K562 (cell line): Measurements from ENCODE around the gene AGPAT3. TPM values are rescaled to one million over a fixed set of nuclear protein-coding genes. Genes with fewer than 3 reads are reported as not detected.

Experiments used
- EGR1 ChIP-seq: fragments of 450-650 bp; conservative IDR thresholded peaks from 2 replicates; pipeline ENCODE4 v1.6.1; 2017; ENCODE audit warnings: mild to moderate bottlenecking
- ETV5 ChIP-seq: sonication (generic); formaldehyde crosslinking; IDR thresholded peaks from 2 replicates; pipeline ENCODE4 v1.4.0; 2020; ENCODE audit warnings: low read depth, mild to moderate bottlenecking, missing genetic modification reagents
- FOXK2 ChIP-seq, 2 experiments: fragments of 450-650 bp; IDR thresholded peaks in 1 of 2; conservative IDR thresholded peaks in 1 of 2; 2 replicates each; pipeline ENCODE4 v1.6.1; 2016; ENCODE audit warnings: low read depth in 2 of 2, mild to moderate bottlenecking in 1 of 2
- GABPB1 ChIP-seq: sonication (generic); formaldehyde crosslinking; IDR thresholded peaks from 2 replicates; pipeline ENCODE4 v1.8.0; 2022; ENCODE audit warnings: mild to moderate bottlenecking, missing genetic modification reagents
- ILF3 ChIP-seq: fragments of 450-650 bp; IDR thresholded peaks from 2 replicates; pipeline ENCODE4 v1.6.1; 2018; ENCODE audit warnings: antibody characterized with exemption, mild to moderate bottlenecking, moderate library complexity, borderline replicate concordance
- KAT7 ChIP-seq: sonication (generic); formaldehyde crosslinking; IDR thresholded peaks from 2 replicates; pipeline ENCODE4 v1.8.0; 2022; ENCODE audit warnings: missing genetic modification reagents, mild to moderate bottlenecking, borderline replicate concordance
- NBN ChIP-seq: fragments of 450-650 bp; IDR thresholded peaks from 2 replicates; pipeline ENCODE4 v1.6.1; 2016; ENCODE audit warnings: low read depth, mild to moderate bottlenecking
- SMARCE1 ChIP-seq: fragments of 450-650 bp; IDR thresholded peaks from 2 replicates; pipeline ENCODE4 v1.7.1; 2016; ENCODE audit warnings: mild to moderate bottlenecking
- SUPT5H ChIP-seq: fragments of 450-650 bp; IDR thresholded peaks from 2 replicates; pipeline ENCODE4 v1.6.1; 2016
- ZBED1 ChIP-seq: IDR thresholded peaks from 2 replicates; pipeline ENCODE4 v1.6.1; 2014
- ZEB2 ChIP-seq: fragments of 450-650 bp; IDR thresholded peaks from 2 replicates; pipeline ENCODE4 v1.6.1; 2016
- polyA plus RNA-seq, 8 experiments: library from polyadenylated mRNA; depleted of rRNA in 4 of 8; stranded (reverse) in 5 of 8; unstranded in 3 of 8; fragments of >200 nt; fragmentation: Nextera tagmentation in 2 of 8; fragmentation: Illumina TruSeq in 1 of 8; extraction: Ambion mirVana in 2 of 8; extraction: Trizol in 1 of 8; gene quantifications; 2 replicates each; pipeline versions ENCODE4 v1.2.1 to v1.2.3, GENCODE V29; 2011 to 2014; ENCODE audit warnings: inconsistent platforms in 1 of 8, missing spikeins in 1 of 8
- total RNA-seq, 7 experiments: library from RNA; depleted of rRNA in 6 of 7; stranded (reverse); fragments of >200 nt in 6 of 7; fragmentation: Illumina TruSeq in 2 of 7; extraction: Trizol in 2 of 7; gene quantifications; 2 replicates each; pipeline versions ENCODE4 v1.2.1 to v1.2.3, GENCODE V29; 2011 to 2021; ENCODE audit warnings: low replicate concordance in 1 of 7
- TF ChIP-seq, protein P1 (sequence below): fragments of 450-650 bp; IDR thresholded peaks from 2 replicates; pipeline ENCODE4 v1.6.1; 2016; ENCODE audit warnings: mild to moderate bottlenecking, moderate library complexity
- TF ChIP-seq, protein P2 (sequence below), 2 experiments: fragments of 250-450 bp in 1 of 2; fragments of 450-650 bp in 1 of 2; sonication (Bioruptor Pico) in 1 of 2; IDR thresholded peaks; 2 replicates each; pipeline versions ENCODE4 v1.6.1 to v1.8.0; 2016 to 2021; ENCODE audit warnings: mild to moderate bottlenecking in 2 of 2, moderate library complexity in 2 of 2, missing compliant biosample characterization in 1 of 2, missing genetic modification characterization in 1 of 2
- TF ChIP-seq, protein P3 (sequence below): fragments of 450-650 bp; conservative IDR thresholded peaks from 2 replicates; pipeline ENCODE4 v1.6.1; 2016; ENCODE audit warnings: missing genetic modification characterization, low read depth, mild to moderate bottlenecking, missing compliant biosample characterization, moderate library complexity

AGPAT3 gene
- total and polyA plus RNA-seq, 9 of the 15 experiments (the other 6 are each of a cell fraction or from before 2014, with no cell fraction given): 1.5 to 88.4 (median 35.7) TPM

DNA sequence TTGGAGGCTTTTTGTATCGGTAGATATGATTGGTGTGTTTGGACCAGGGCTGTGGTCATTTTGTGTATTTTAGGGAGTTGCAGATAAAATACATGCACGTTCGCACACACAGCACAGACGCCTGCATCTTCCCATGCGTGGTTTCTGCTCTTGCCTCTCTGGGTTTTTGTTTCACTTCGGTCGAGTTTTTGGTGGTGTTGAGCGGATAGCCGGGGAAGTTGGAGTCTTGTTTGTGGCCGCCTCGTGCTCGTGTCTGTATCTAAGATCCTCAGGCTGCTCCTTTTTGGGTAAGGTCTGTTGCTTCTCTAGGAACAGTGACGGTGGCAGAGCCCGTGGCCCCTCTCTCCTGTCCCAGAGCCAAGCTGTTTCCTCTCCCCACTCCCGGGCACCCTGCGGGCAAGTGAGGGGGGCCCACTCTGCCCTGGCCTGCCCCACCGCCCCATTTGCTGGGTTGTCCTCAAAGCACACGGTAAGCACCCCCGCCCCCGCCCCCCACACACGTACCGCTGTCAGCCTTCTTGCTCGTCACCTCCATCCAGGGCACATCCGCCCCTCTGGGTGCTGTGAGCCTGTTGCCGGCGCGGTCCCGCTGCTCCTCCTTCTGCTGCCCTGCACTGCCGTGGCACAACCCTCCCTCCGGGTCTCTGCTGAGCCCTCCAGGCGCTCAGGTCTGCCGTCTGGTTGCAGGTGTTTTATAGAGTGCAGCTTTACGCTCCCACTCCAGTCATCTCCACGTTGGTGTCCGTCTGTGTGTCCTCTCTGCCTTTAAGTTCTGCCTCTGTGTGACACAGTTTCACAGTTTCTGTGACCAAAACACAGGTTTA, 51.9 kb downstream of the AGPAT3 start (continued):
- TF ChIP-seq, protein P1, sequence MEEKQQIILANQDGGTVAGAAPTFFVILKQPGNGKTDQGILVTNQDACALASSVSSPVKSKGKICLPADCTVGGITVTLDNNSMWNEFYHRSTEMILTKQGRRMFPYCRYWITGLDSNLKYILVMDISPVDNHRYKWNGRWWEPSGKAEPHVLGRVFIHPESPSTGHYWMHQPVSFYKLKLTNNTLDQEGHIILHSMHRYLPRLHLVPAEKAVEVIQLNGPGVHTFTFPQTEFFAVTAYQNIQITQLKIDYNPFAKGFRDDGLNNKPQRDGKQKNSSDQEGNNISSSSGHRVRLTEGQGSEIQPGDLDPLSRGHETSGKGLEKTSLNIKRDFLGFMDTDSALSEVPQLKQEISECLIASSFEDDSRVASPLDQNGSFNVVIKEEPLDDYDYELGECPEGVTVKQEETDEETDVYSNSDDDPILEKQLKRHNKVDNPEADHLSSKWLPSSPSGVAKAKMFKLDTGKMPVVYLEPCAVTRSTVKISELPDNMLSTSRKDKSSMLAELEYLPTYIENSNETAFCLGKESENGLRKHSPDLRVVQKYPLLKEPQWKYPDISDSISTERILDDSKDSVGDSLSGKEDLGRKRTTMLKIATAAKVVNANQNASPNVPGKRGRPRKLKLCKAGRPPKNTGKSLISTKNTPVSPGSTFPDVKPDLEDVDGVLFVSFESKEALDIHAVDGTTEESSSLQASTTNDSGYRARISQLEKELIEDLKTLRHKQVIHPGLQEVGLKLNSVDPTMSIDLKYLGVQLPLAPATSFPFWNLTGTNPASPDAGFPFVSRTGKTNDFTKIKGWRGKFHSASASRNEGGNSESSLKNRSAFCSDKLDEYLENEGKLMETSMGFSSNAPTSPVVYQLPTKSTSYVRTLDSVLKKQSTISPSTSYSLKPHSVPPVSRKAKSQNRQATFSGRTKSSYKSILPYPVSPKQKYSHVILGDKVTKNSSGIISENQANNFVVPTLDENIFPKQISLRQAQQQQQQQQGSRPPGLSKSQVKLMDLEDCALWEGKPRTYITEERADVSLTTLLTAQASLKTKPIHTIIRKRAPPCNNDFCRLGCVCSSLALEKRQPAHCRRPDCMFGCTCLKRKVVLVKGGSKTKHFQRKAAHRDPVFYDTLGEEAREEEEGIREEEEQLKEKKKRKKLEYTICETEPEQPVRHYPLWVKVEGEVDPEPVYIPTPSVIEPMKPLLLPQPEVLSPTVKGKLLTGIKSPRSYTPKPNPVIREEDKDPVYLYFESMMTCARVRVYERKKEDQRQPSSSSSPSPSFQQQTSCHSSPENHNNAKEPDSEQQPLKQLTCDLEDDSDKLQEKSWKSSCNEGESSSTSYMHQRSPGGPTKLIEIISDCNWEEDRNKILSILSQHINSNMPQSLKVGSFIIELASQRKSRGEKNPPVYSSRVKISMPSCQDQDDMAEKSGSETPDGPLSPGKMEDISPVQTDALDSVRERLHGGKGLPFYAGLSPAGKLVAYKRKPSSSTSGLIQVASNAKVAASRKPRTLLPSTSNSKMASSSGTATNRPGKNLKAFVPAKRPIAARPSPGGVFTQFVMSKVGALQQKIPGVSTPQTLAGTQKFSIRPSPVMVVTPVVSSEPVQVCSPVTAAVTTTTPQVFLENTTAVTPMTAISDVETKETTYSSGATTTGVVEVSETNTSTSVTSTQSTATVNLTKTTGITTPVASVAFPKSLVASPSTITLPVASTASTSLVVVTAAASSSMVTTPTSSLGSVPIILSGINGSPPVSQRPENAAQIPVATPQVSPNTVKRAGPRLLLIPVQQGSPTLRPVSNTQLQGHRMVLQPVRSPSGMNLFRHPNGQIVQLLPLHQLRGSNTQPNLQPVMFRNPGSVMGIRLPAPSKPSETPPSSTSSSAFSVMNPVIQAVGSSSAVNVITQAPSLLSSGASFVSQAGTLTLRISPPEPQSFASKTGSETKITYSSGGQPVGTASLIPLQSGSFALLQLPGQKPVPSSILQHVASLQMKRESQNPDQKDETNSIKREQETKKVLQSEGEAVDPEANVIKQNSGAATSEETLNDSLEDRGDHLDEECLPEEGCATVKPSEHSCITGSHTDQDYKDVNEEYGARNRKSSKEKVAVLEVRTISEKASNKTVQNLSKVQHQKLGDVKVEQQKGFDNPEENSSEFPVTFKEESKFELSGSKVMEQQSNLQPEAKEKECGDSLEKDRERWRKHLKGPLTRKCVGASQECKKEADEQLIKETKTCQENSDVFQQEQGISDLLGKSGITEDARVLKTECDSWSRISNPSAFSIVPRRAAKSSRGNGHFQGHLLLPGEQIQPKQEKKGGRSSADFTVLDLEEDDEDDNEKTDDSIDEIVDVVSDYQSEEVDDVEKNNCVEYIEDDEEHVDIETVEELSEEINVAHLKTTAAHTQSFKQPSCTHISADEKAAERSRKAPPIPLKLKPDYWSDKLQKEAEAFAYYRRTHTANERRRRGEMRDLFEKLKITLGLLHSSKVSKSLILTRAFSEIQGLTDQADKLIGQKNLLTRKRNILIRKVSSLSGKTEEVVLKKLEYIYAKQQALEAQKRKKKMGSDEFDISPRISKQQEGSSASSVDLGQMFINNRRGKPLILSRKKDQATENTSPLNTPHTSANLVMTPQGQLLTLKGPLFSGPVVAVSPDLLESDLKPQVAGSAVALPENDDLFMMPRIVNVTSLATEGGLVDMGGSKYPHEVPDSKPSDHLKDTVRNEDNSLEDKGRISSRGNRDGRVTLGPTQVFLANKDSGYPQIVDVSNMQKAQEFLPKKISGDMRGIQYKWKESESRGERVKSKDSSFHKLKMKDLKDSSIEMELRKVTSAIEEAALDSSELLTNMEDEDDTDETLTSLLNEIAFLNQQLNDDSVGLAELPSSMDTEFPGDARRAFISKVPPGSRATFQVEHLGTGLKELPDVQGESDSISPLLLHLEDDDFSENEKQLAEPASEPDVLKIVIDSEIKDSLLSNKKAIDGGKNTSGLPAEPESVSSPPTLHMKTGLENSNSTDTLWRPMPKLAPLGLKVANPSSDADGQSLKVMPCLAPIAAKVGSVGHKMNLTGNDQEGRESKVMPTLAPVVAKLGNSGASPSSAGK: peak; percentile 80
- TF ChIP-seq ZBED1 (0 out of 2 replicates have a peak, but pooled peaks have one; percentile 26), GABPB1 (peak; percentile 17; the same call in 1 of the 2 replicates), KAT7 (peak; percentile 70; the same call in 1 of the 2 replicates), FOXK2 (conservative IDR thresholded peaks at IDR 0.05 in 1 of 2, IDR thresholded peaks at IDR 0.05 in 1 of 2; ENCODE audit: low read depth in 2 of 2) (0 out of 4 replicates have a peak, but pooled peaks of 1 of the 2 experiments have one; percentile 10), SUPT5H (no peak; the same call in 1 of the 2 replicates), ZEB2 (no peak), EGR1 (peak; percentile 83), SMARCE1 (0 out of 2 replicates have a peak, but pooled peaks have one; percentile 48), ETV5 (CRISPR knock-in tag) (0 out of 2 replicates have a peak, but pooled peaks have one; percentile 42), NBN (0 out of 2 replicates have a peak, but pooled peaks have one; percentile 15), ILF3 (no peak)
- TF ChIP-seq, protein P2, sequence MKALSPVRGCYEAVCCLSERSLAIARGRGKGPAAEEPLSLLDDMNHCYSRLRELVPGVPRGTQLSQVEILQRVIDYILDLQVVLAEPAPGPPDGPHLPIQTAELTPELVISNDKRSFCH (CRISPR knock-in tag; IDR thresholded peaks at IDR 0.05): no peak
- TF ChIP-seq, protein P2 (tag; IDR thresholded peaks at IDR 0.05): peak; percentile 58
- TF ChIP-seq, protein P3, sequence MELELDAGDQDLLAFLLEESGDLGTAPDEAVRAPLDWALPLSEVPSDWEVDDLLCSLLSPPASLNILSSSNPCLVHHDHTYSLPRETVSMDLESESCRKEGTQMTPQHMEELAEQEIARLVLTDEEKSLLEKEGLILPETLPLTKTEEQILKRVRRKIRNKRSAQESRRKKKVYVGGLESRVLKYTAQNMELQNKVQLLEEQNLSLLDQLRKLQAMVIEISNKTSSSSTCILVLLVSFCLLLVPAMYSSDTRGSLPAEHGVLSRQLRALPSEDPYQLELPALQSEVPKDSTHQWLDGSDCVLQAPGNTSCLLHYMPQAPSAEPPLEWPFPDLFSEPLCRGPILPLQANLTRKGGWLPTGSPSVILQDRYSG (tag): 0 out of 2 replicates have a peak, but pooled peaks have one; percentile 23
